ENCODE data around the gene PRKN.
"Not testable (repeated sequence)": the region's sequence is repeated elsewhere in the genome, so short reads cannot be mapped to it uniquely, and the experiment has no call there.

Gene PRKN

GRCh38 chr6:161354276-161354840, 1373.2 kb downstream of the PRKN start:
- DNase-seq: no peak

GRCh38 chr6:161353208-161353613, 1374.4 kb downstream of the PRKN start:
- DNase-seq: no peak

- DNase-seq: no peak
These were observed 1375.7 kb downstream of the PRKN start for GRCh38 chr6:161351858-161352257.

GRCh38 chr6:161349886-161350285, 1377.7 kb downstream of the PRKN start:
- no peak for DNase-seq

- DNase-seq: no peak
These were observed 1379.0 kb downstream of the PRKN start for GRCh38 chr6:161348628-161348994.

- DNase-seq: no peak
These were observed 1379.5 kb downstream of the PRKN start for GRCh38 chr6:161347988-161348627.

- DNase-seq: no peak
These were observed 1380.4 kb downstream of the PRKN start for GRCh38 chr6:161347125-161347524.

GRCh38 chr6:161346717-161347116, 1380.8 kb downstream of the PRKN start:
- no peak for DNase-seq

GRCh38 chr6:161344626-161345025, 1382.9 kb downstream of the PRKN start:
- DNase-seq: no peak

- DNase-seq: no peak
These were observed 1385.5 kb downstream of the PRKN start for GRCh38 chr6:161342039-161342438.

- no peak for DNase-seq
These were observed 1385.9 kb downstream of the PRKN start for GRCh38 chr6:161341638-161342037.

GRCh38 chr6:161338015-161338414, 1389.6 kb downstream of the PRKN start:
- DNase-seq: no peak

GRCh38 chr6:161336479-161336878, 1391.1 kb downstream of the PRKN start:
- no peak for DNase-seq

- no peak for DNase-seq
These were observed 1394.2 kb downstream of the PRKN start for GRCh38 chr6:161333410-161333809.

- DNase-seq: not testable (repeated sequence)
These were observed 1396.0 kb downstream of the PRKN start for GRCh38 chr6:161331402-161332081.

GRCh38 chr6:161327360-161327953, 1400.1 kb downstream of the PRKN start:
- DNase-seq: no peak

- DNase-seq: no peak
These were observed 1408.3 kb downstream of the PRKN start for GRCh38 chr6:161319231-161319630.

GRCh38 chr6:161318456-161318855, 1409.1 kb downstream of the PRKN start:
- DNase-seq: no peak

GRCh38 chr6:161316531-161316930, 1411.0 kb downstream of the PRKN start:
- no peak for DNase-seq

- not testable (repeated sequence) for DNase-seq
These were observed 1412.2 kb downstream of the PRKN start for GRCh38 chr6:161315246-161315917.

GRCh38 chr6:161314541-161315245, 1412.9 kb downstream of the PRKN start:
- DNase-seq: not testable (repeated sequence)

- no peak for DNase-seq
These were observed 1413.5 kb downstream of the PRKN start for GRCh38 chr6:161313940-161314509.

Data from CD4-positive, alpha-beta T cell treated with Interleukin-4 for 1 hour (primary cell).